Nucleus accumbens (tissue), 56 donors: ENCODE data around the gene FIBCD1.
A peak's percentile ranks its signal among the peaks of the same experiment; 100 is the strongest.
"Not testable (repeated sequence)": the region's sequence is repeated elsewhere in the genome, so short reads cannot be mapped to it uniquely, and the experiment has no call there.

Source experiments
- DNase-seq, 56 donors: peaks; one replicate each; lab custom pipeline; 2025; lab: John Stamatoyannopoulos, UW

FIBCD1 gene

GRCh38 chr9:130912932-130913598, 26.0 kb downstream of the FIBCD1 start:
- peak in 29 of 56 donors; percentile 10 to 86 (median 39) for DNase-seq

GRCh38 chr9:130911254-130912049, 27.6 kb downstream of the FIBCD1 start:
- DNase-seq = no peak

- DNase-seq = not testable (repeated sequence)
Measured at GRCh38 chr9:130910670-130911069, 28.4 kb downstream of the FIBCD1 start.

- not testable (repeated sequence) for DNase-seq
Measured at GRCh38 chr9:130910041-130910440, 29.0 kb downstream of the FIBCD1 start.

GRCh38 chr9:130908878-130909355, 30.1 kb downstream of the FIBCD1 start:
- no peak for DNase-seq

GRCh38 chr9:130908146-130908877, 30.7 kb downstream of the FIBCD1 start:
- no peak for DNase-seq

GRCh38 chr9:130906735-130907416, 32.2 kb downstream of the FIBCD1 start:
- no peak for DNase-seq

GRCh38 chr9:130905902-130906734, 32.9 kb downstream of the FIBCD1 start:
- no peak for DNase-seq

GRCh38 chr9:130905125-130905901, 33.7 kb downstream of the FIBCD1 start:
- no peak for DNase-seq

GRCh38 chr9:130904070-130905044, 34.7 kb downstream of the FIBCD1 start:
- no peak for DNase-seq

GRCh38 chr9:130903194-130904069, 35.6 kb downstream of the FIBCD1 start:
- DNase-seq = no peak

- no peak for DNase-seq
Measured at GRCh38 chr9:130902204-130903185, 36.6 kb downstream of the FIBCD1 start.

- DNase-seq = no peak
Measured at GRCh38 chr9:130901498-130902203, 37.4 kb downstream of the FIBCD1 start.

GRCh38 chr9:130900701-130901497, 38.1 kb downstream of the FIBCD1 start:
- DNase-seq = no peak
